PC-3 (cell line): ENCODE results near the gene DXO. TPM values are rescaled to one million over a fixed set of nuclear protein-coding genes. Genes with fewer than 3 reads are reported as not detected.

Experiments used
- ATAC-seq: fragments of 200-7000 bp; cut with Tn5 transposase; 2 replicates; pipeline ENCODE4 v1.9.1; 2020; ENCODE audit warnings: mild to moderate bottlenecking, moderate library complexity
- BruUV-seq: library from RNA; stranded (reverse); fragments of 400-500 nt; replicated peaks from 2 replicates; lab custom pipeline; 2021; lab: Mats Ljungman, UMichigan
- CTCF ChIA-PET: fragments of 300-600 bp; sonication (Branson Sonifier 250); formaldehyde crosslinking; loops from one replicate; lab custom pipeline; 2022; ENCODE audit warnings: antibody characterized with exemption; lab: Charles Lee
- POLR2A ChIA-PET: fragments of 300-600 bp; sonication (Branson Sonifier 250); formaldehyde crosslinking; loops from one replicate; lab custom pipeline; 2022; ENCODE audit warnings: antibody characterized with exemption; ENCODE audit not compliant: unreplicated experiment; lab: Charles Lee
- DNase-seq: peaks from one replicate; pipeline ENCODE4 v3.0.0-alpha.2; 2015
- H2AFZ ChIP-seq: fragments of 300-600 bp; sonication (generic); 2 replicates; pipeline ENCODE4 v1.6.0; 2016; ENCODE audit warnings: antibody characterized with exemption, low read length
- H3F3A ChIP-seq: fragments of 300-600 bp; sonication (generic); one replicate; pipeline ENCODE4 v1.6.0; 2017; ENCODE audit warnings: antibody characterized with exemption, low read length, control low read depth, mild to moderate bottlenecking; ENCODE audit not compliant: unreplicated experiment
- H3K27ac ChIP-seq: fragments of 300-600 bp; sonication (generic); 2 replicates; pipeline ENCODE4 v1.5.1; 2016; ENCODE audit warnings: mild to moderate bottlenecking, low read length
- H3K27me3 ChIP-seq: fragments of 300-600 bp; sonication (generic); 2 replicates; pipeline ENCODE4 v1.6.1; 2016; ENCODE audit warnings: low read length, mixed read lengths
- H3K36me3 ChIP-seq: fragments of 300-600 bp; sonication (generic); 2 replicates; pipeline ENCODE4 v1.6.1; 2016; ENCODE audit warnings: low read depth, mixed run types, low read length, mixed read lengths
- H3K4me1 ChIP-seq: fragments of 300-600 bp; sonication (generic); 2 replicates; pipeline ENCODE4 v1.5.1; 2016; ENCODE audit warnings: low read length; ENCODE audit not compliant: insufficient read depth
- H3K4me2 ChIP-seq: fragments of 300-600 bp; sonication (generic); 2 replicates; pipeline ENCODE4 v1.6.0; 2016; ENCODE audit warnings: low read length
- H3K4me3 ChIP-seq: fragments of 300-600 bp; sonication (generic); 2 replicates; pipeline ENCODE4 v1.5.1; 2016; ENCODE audit warnings: mild to moderate bottlenecking, low read length, mixed read lengths
- H3K79me2 ChIP-seq: fragments of 300-600 bp; sonication (generic); 2 replicates; pipeline ENCODE4 v1.6.1; 2017; ENCODE audit warnings: low read length, mixed read lengths
- H3K9ac ChIP-seq: fragments of 300-600 bp; sonication (generic); 2 replicates; pipeline ENCODE4 v1.6.0; 2016; ENCODE audit warnings: mild to moderate bottlenecking, low read length
- H3K9me2 ChIP-seq: fragments of 300-600 bp; sonication (generic); replicated peaks from 2 replicates; pipeline ENCODE4 v1.6.1; 2016; ENCODE audit warnings: mixed run types, low read length, mixed read lengths
- H3K9me3 ChIP-seq: fragments of 300-600 bp; sonication (generic); 2 replicates; pipeline ENCODE4 v1.6.1; 2016; ENCODE audit warnings: low read length, mixed read lengths
- H4K20me1 ChIP-seq: fragments of 300-600 bp; sonication (generic); 2 replicates; pipeline ENCODE4 v1.6.1; 2016; ENCODE audit warnings: low read length, mixed read lengths
- CTCF ChIP-seq: fragments of 300-600 bp; sonication (generic); conservative IDR thresholded peaks from 2 replicates; pipeline ENCODE4 v1.5.1; 2017; ENCODE audit warnings: antibody characterized with exemption, low read depth, mild to moderate bottlenecking, low read length
- EZH2 ChIP-seq: fragments of 300-600 bp; sonication (generic); IDR thresholded peaks from one replicate; pipeline ENCODE4 v1.6.1; 2017; ENCODE audit warnings: antibody characterized with exemption, mild to moderate bottlenecking, low read length; ENCODE audit not compliant: unreplicated experiment
- EZH2phosphoT487 ChIP-seq: fragments of 300-600 bp; sonication (generic); IDR thresholded peaks from 2 replicates; pipeline ENCODE4 v1.6.1; 2018; ENCODE audit warnings: mild to moderate bottlenecking, antibody characterized with exemption, low read length, borderline replicate concordance
- intact Hi-C: fragments of 100-400 bp; cut with micrococcal nuclease; formaldehyde crosslinking; loops from 2 replicates; pipeline ENCODE4 v1.9.0; 2023
- total RNA-seq: library from RNA; depleted of rRNA; stranded (reverse); fragments of >200 nt; gene quantifications from 2 replicates; pipeline ENCODE4 v1.2.3, GENCODE V29; 2014

Gene DXO
- total RNA-seq, 1 experiment from 2014 or later, result 27.1 TPM

DNA sequence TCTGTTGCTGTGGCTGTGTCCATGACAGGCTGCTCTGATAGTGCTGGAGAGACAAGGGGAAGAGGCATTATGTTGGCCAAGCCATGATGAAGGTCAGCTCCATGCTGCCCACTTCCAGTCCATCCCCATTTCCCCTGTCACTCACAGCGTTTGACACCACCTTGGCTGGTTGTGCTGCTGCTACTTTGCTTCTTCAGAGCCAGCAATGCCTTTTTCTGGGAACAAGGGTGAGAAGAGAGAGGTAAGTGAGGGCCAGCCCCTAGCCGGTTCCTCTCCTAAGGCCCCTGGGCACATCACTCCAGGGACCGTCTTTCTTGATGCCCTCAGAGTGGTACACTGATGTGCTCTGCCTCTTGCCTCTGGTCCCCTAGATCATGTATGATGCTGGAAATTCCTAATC, 15.1 kb downstream of the DXO start:
- peaks cover 38% of the 10 kb centered on the region for H3K79me2 ChIP-seq
- POLR2A ChIA-PET, result no interaction called here
- H3K9me2 ChIP-seq, result no peaks in the 10 kb centered on the region
- no peaks in the 10 kb centered on the region for H3K27me3 ChIP-seq
- no peak overlapping the region for H3K4me2 ChIP-seq
- peaks cover 41% of the 10 kb centered on the region for H3K36me3 ChIP-seq
- DNase-seq (no peak), ATAC-seq (no peak)
- no peaks in the 10 kb centered on the region for H3K9me3 ChIP-seq
- no TSS peak for BruUV-seq
- H3K4me3 ChIP-seq, result no peak overlapping the region
- no peaks in the 10 kb centered on the region for H4K20me1 ChIP-seq
- intact Hi-C loops, result loop anchor here (5.0 kb wide), 1 partner anchor 221 kb away; the partner anchor contains the start of genes AGPAT1 and RNF5
- peaks cover 19% of the 10 kb centered on the region for H3K4me1 ChIP-seq
- no peaks in the 10 kb centered on the region for H3F3A ChIP-seq
- H2AFZ ChIP-seq, result no peak overlapping the region
- no peak for TF ChIP-seq EZH2
- H3K27ac ChIP-seq, result no peak overlapping the region
- no peak overlapping the region for H3K9ac ChIP-seq
- CTCF ChIA-PET, result no interaction called here

DNA sequence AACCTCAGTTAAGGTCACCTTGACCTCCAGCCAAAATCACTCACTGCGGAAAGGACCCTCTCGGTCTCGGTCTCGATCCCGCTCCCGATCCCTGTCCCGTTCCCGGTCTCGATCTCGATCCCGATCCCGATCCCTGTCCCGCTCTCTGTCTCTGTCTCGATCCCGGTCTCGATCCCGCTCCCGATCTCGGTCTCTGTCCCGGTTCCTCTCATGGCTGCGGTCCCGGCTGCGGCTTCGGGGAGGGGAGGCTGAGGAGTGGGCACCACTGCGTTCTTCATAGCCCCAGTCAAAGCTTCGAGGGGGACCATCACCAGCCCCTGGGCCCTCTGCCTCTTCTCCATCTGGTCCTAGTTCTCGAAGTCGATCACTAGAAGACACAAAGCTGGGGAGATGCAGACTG, 17.4 kb downstream of the DXO start:
- no peaks in the 10 kb centered on the region for H3K9me2 ChIP-seq
- no peak overlapping the region for H2AFZ ChIP-seq
- H3K27me3 ChIP-seq, result no peaks in the 10 kb centered on the region
- no peak overlapping the region for H3K4me2 ChIP-seq
- no peak for TF ChIP-seq EZH2phosphoT487
- TF ChIP-seq EZH2, result no peak
- TF ChIP-seq CTCF, result no peak
- POLR2A ChIA-PET, result no interaction called here
- intact Hi-C loops, result no loop called here
- CTCF ChIA-PET, result no interaction called here
- ATAC-seq, result no peak
- no peak for DNase-seq
- no TSS peak for BruUV-seq
- no peaks in the 10 kb centered on the region for H4K20me1 ChIP-seq
- no peaks in the 10 kb centered on the region for H3K9me3 ChIP-seq
- no peak overlapping the region for H3K9ac ChIP-seq
- H3F3A ChIP-seq, result no peaks in the 10 kb centered on the region
- H3K27ac ChIP-seq, result no peak overlapping the region
- H3K79me2 ChIP-seq, result peaks cover 30% of the 10 kb centered on the region
- H3K36me3 ChIP-seq, result peaks cover 44% of the 10 kb centered on the region
- no peak overlapping the region for H3K4me3 ChIP-seq
- peaks cover 14% of the 10 kb centered on the region for H3K4me1 ChIP-seq

DNA sequence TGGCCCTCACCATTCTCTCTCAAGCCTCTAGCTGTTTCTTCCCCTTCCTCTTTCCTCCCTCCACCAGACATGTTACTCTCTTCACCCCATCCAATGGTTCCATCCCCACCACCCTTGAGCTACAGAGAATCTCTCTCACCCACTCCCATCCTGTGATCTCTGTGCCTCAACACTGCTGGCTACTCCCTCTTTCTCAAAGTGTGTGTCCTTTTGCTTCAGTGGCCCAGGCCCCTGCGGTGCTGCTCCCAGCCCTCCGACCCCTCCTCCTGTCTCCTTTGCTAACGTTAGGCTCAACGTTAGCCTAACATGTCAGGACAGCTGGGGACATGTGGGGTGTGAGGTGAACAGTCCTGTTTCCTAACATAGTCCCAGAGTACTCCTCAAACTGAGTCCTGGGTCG, 19.0 kb downstream of the DXO start:
- Histone ChIP-seq H3K9me3 (no peaks in the 10 kb centered on the region), H3K4me3 (no peak overlapping the region), H4K20me1 (no peaks in the 10 kb centered on the region), H3K4me1 (peaks cover 13% of the 10 kb centered on the region), H3K4me2 (no peak overlapping the region), H3K9ac (no peak overlapping the region), H3K9me2 (no peaks in the 10 kb centered on the region), H3K36me3 (peaks cover 44% of the 10 kb centered on the region), H3K27me3 (no peaks in the 10 kb centered on the region), H3F3A (no peaks in the 10 kb centered on the region), H3K27ac (no peak overlapping the region), H2AFZ (no peak overlapping the region), H3K79me2 (peaks cover 17% of the 10 kb centered on the region)
- POLR2A ChIA-PET, result interaction anchor here (0.8 kb wide), 1 partner anchor 51 kb away, joined by 4 read pairs; the partner anchor contains the start of gene ZBTB12
- no peak for ATAC-seq
- DNase-seq, result no peak
- CTCF ChIA-PET, result interaction anchor here (0.5 to 1.3 kb wide), 3 partner anchors 36 to 88 kb away, joined by 4 to 7 read pairs (median 6); no protein-coding TSS in a partner anchor
- no TSS peak for BruUV-seq
- intact Hi-C loops, result no loop called here
- TF ChIP-seq CTCF (no peak), EZH2 (no peak), EZH2phosphoT487 (no peak)
